CD4-positive, alpha-beta T cell treated with Interleukin-6 at 100 ng/mL for 8 hours (primary cell): Measurements from ENCODE around the gene MARCKS.
"Not testable (repeated sequence)": the region's sequence is repeated elsewhere in the genome, so short reads cannot be mapped to it uniquely, and the experiment has no call there.

Experiments
- DNase-seq: peaks from one replicate; pipeline ENCODE4 v3.0.0-alpha.2; 2020; ENCODE audit warnings: mixed read lengths, low spot score

MARCKS gene

GRCh38 chr6:113884011-113884410 lies 26.9 kb downstream of the MARCKS start:
- DNase-seq, result no peak

DNA sequence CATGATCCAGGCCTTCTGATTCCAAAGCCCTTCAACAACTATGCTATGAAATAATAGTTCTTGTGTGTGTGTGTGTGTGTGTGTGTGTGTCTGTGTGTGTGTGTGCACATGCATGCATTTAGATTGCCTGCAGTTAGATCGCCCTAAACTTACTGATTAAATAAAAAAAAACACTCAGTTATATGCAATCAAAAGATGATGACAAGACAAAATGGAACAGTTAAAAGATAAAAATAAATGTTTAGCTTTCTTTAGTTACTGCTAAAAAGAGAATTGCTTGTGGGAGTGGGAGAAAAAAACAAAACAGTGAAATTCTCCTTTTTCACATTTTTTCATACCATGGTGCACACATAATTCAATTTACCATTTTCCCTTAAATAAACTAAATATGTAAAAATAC lies 29.4 kb downstream of the MARCKS start:
- no peak for DNase-seq

GRCh38 chr6:113888493-113888892 lies 31.3 kb downstream of the MARCKS start:
- DNase-seq, result no peak

DNA sequence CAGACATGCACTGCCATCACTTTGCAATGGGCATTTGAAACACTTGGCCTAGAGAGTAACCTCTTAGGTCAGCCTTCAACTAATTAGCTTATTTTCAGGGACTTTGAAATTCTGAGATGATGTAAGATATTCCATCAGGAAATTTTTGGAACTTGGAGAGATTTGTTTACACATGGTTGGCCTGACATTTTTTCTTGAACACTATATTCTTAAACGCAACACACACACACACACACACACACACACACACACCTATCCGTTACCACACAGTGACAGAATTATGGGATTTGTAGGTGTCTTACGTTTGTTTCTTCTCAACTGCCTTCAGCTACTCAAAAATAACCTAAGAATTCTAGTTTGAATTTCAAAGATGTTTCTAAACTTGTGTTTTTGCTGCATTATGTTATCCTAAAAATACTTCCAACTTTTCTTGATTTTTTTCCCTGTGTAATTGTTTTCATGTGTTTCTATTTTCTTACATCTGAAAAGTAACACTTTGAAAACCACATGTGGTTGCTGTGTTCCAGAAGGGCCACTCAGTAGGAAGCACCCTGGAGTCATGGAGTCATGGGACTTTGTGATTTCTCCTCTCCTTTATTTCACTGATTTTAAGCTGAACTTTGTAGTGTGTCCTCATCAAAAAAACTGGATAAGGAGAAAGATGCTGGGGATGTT lies 31.9 kb downstream of the MARCKS start:
- DNase-seq, result no peak

- DNase-seq, result no peak
These were observed 36.3 kb downstream of the MARCKS start for GRCh38 chr6:113893451-113893850.

- no peak for DNase-seq
These were observed 36.7 kb downstream of the MARCKS start for GRCh38 chr6:113893866-113894265.

DNA sequence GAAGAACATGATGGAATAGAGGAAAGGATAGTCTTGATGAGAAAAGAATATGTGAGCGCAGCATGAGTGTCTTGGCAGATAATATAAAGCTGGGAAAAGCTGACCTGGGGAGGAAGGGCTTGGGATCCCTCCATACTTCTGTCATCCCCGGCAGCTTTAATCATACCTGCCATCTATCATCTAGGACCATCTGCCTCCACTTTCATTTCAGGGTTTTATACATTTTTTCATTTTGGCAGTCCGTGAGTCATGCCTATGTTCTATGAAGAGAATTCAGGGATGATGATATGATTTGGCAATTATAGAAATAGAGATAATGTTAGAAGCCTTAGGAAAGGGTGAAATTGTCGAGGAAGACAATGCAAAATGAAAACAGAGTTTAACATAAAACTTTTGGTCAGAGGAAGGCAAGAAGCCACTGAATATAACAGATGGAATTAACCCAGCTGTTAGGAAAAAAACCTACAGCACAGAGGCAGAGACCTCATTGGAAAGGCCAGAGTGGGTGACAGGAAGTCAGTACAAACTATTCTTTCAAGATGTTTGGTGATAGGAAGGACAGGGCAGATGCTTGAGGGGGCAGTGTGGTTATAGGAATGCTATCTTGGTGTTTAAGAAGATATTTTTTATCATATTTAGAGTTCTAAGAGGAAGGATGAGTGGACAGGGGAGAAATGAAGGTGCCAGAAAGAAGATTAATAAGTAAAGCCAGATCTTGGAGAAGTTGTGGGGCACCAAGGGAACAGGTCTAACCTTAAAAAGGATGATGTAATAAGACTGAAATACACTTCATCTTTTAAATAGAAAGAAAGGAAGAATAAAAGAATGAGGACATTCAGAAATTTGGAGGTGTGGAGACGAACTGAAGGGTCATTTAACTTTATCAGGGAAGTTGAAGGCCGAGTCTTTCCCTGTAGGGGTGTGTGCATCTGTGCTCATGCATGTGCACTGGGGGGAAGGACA lies 37.8 kb downstream of the MARCKS start:
- no peak for DNase-seq

GRCh38 chr6:113901482-113901881 lies 44.3 kb downstream of the MARCKS start:
- no peak for DNase-seq

DNA sequence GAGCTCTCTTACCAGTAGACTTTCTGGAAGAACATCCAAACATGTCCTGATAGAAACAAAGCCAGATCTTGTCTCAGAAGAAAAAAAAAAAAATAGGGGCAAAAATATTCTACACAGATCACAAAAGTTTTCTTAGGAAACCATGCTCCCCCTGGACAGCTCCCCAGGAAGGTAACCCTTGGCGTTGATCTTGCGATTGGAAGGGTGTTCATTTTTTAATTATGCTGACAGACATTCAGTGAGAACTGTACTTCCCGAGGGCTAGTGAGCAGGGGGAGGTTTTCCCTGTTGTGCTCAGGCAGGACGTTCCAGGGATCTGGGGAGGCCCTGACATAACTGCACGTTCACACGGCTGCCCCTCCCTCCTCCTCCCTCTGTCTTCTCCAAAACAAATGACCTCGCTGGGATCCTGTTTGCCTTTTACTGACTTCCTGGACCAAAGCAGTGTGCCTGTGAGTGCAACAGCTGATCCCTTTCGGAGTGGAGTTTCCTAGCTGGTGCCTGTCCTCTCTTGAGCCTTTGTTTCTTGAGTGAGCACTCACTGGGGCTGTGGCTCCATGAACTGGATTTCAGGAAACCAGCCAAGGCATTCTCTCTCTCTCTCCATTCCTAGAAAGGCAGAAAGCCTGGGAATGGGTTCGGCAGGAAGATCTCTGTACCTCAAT lies 46.7 kb downstream of the MARCKS start:
- no peak for DNase-seq

- no peak for DNase-seq
These were observed 50.1 kb downstream of the MARCKS start for GRCh38 chr6:113907102-113907815.

- DNase-seq, result no peak
These were observed 51.7 kb downstream of the MARCKS start for GRCh38 chr6:113908801-113909200.

- peak; percentile 39 for DNase-seq
These were observed 52.2 kb downstream of the MARCKS start for GRCh38 chr6:113909224-113909856.

DNA sequence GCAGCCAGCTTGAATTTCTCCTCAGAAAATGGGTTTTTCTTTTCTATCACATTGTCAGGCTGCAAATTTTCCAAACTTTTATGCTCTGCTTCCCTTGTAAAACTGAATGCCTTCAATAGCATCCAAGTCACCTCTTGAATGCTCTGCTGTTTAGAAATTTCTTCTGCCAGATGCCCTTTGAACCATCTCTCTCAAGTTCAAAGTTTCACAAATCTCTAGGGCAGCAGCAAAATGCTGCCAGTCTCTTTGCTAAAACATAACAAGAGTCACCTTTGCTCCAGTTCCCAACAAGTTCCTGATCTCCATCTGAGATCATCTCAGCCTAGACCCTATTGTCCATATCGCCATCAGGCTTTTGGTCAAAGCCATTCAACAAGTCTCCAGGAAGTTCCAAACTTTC lies 53.1 kb downstream of the MARCKS start:
- DNase-seq, result not testable (repeated sequence)
